HL-60 (cell line): ENCODE results near the gene RAP1A.

ENCODE experiments used
- CTCF ChIP-seq: IDR thresholded peaks from one replicate; pipeline ENCODE4 v1.5.1; 2011; ENCODE audit warnings: low read length, control low read depth, inconsistent platforms; ENCODE audit not compliant: insufficient read depth
- POLR2AphosphoS5 ChIP-seq: IDR thresholded peaks from 2 replicates; pipeline ENCODE4 v1.6.1; 2012; ENCODE audit warnings: low read depth

- TF ChIP-seq CTCF (no peak), POLR2AphosphoS5 (no peak)
Observed at GRCh38 chr1:111690306-111690617, 70.7 kb downstream of the RAP1A start.
